ENCODE measurements around the gene SMAP2. TPM values are rescaled to one million over a fixed set of nuclear protein-coding genes. Genes with fewer than 3 reads are reported as not detected.

The SMAP2 gene
- total and polyA plus RNA-seq, 5 experiments from 2014 or later, result 154 to 506 (median 297) TPM

DNA sequence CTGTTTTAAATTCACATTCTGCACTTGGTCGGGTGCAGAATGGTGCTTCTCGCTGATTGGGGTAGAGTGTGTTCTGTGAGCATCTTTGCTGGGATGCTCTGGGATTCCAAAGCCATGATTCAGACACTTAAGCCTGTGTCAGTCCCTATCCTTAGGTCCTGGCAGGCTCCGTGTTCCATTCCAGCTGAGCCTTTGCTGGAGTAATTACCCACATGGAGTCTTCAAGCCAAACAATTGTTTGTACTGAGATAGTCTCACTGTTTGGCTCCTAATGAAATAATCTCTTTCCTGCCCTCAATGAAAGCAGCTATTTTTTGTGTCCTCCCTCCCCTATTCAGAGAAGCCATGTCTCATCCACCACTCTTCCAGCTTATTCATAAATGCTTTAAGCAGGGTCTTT is 18.7 kb downstream of the SMAP2 start:
- no peak for DNase-seq
- no peak for ATAC-seq
- H3K27ac Mint-ChIP-seq, result peak overlapping the region; percentile 97 to 100 (median 99)
- POLR2A ChIA-PET, result interaction anchor here (2.3 to 15.9 kb wide), 3 partner anchors 7 to 15 kb away, joined by 16 to 384 read pairs (median 35); partner anchors contain the start of gene SMAP2
- no peaks in the 10 kb centered on the region for H3K27me3 Mint-ChIP-seq
- H3K4me3 Mint-ChIP-seq, result peak overlapping the region; percentile 84 to 99 (median 95)
- peaks cover 0 to 33% (median 32%) of the 10 kb centered on the region in 3 donors for H3K36me3 Mint-ChIP-seq
- peaks cover 0 to 3% (median 0%) of the 10 kb centered on the region in 9 donors for H3K9me3 Mint-ChIP-seq
- H3K4me1 Mint-ChIP-seq, result peaks cover 41 to 95% (median 90%) of the 10 kb centered on the region in 4 donors

GRCh38 chr1:40393173-40393572 is 19.6 kb downstream of the SMAP2 start:
- no peaks in the 10 kb centered on the region for H3K27me3 Mint-ChIP-seq
- DNase-seq (peak in 2 of 10 donors; percentile 39 to 53), ATAC-seq (peak; percentile 7 to 15)
- H3K4me1 Mint-ChIP-seq, result peaks cover 44 to 99% (median 95%) of the 10 kb centered on the region in 4 donors
- POLR2A ChIA-PET, result interaction anchor here (0.6 to 15.9 kb wide), 4 partner anchors 8 to 1423 kb away, joined by 3 to 384 read pairs (median 26); partner anchors contain the start of gene SMAP2
- peaks cover 0 to 3% (median 0%) of the 10 kb centered on the region in 9 donors for H3K9me3 Mint-ChIP-seq
- H3K36me3 Mint-ChIP-seq, result peaks cover 0 to 37% (median 35%) of the 10 kb centered on the region in 3 donors
- peak overlapping the region; percentile 54 to 84 (median 76) for H3K4me3 Mint-ChIP-seq
- peak overlapping the region; percentile 92 to 100 (median 98) for H3K27ac Mint-ChIP-seq

DNA sequence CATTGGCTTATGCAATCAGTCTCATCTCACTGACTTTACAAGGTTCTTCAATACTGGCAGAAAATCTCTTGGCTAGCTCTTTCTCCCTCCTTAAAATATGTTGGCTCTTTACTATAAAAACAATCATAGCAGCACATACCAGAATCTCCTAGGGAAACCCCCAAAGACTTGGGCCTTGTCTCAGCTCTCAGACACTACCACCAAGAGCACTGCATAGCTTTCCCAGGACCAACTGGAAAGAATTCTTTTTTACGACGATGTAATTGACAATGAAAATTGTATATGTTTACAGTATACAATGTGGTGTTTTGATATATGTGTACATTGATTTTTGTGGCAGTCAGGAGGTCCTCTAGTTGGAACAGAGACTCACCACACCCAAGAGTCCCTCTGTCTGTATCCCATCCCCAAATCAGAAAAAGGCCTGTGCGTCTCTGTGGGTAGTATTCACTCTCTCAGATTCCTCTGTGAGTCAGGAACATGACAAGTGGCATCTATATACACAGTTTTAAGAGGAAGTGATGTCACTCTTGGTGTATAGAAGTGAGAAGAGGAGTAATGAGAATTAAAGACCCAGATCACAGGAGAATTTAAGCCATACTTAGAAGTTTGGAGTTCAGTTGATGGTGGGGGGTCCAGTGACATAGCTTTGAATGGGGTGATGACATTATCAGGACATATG is 21.1 kb downstream of the SMAP2 start:
- no peaks in the 10 kb centered on the region for H3K27me3 Mint-ChIP-seq
- H3K36me3 Mint-ChIP-seq, result peaks cover 0 to 34% (median 27%) of the 10 kb centered on the region in 3 donors
- H3K27ac Mint-ChIP-seq, result peak overlapping the region; percentile 92 to 100 (median 98)
- H3K9me3 Mint-ChIP-seq, result peaks cover 0 to 3% (median 0%) of the 10 kb centered on the region in 9 donors
- peak overlapping the region; percentile 51 to 84 (median 76) for H3K4me3 Mint-ChIP-seq
- POLR2A ChIA-PET, result interaction anchor here (0.7 to 15.9 kb wide), 3 partner anchors 9 to 655 kb away, joined by 3 to 384 read pairs (median 35); partner anchors contain the start of gene SMAP2
- peak in 7 of 10 donors; percentile 52 to 75 (median 62) for DNase-seq
- H3K4me1 Mint-ChIP-seq, result peaks cover 36 to 96% (median 87%) of the 10 kb centered on the region in 4 donors
- peak; percentile 74 to 80 for ATAC-seq

- Mint-ChIP-seq H3K4me1 (peaks cover 40 to 96% (median 88%) of the 10 kb centered on the region in 4 donors), H3K27me3 (no peaks in the 10 kb centered on the region), H3K27ac (peak overlapping the region; percentile 92 to 100 (median 98)), H3K4me3 (peak overlapping the region; percentile 45 to 84 (median 75)), H3K36me3 (peaks cover 5 to 37% (median 30%) of the 10 kb centered on the region in 3 donors), H3K9me3 (peaks cover 0 to 3% (median 0%) of the 10 kb centered on the region in 9 donors)
- ATAC-seq, result no peak
- POLR2A ChIA-PET, result interaction anchor here (0.7 to 15.9 kb wide), 3 partner anchors 10 to 656 kb away, joined by 3 to 384 read pairs (median 35); partner anchors contain the start of gene SMAP2
- DNase-seq, result no peak
Measured at GRCh38 chr1:40395190-40396175, 22.0 kb downstream of the SMAP2 start.

GRCh38 chr1:40396420-40396819 is 22.9 kb downstream of the SMAP2 start:
- no peaks in the 10 kb centered on the region for H3K27me3 Mint-ChIP-seq
- H3K4me3 Mint-ChIP-seq, result peak overlapping the region; percentile 10 to 84 (median 68)
- peaks cover 37 to 96% (median 88%) of the 10 kb centered on the region in 4 donors for H3K4me1 Mint-ChIP-seq
- POLR2A ChIA-PET, result interaction anchor here (4.7 to 15.9 kb wide), 2 partner anchors 11 to 19 kb away, joined by 35 to 384 read pairs; partner anchors contain the start of gene SMAP2
- DNase-seq, result no peak
- peaks cover 0 to 3% (median 0%) of the 10 kb centered on the region in 9 donors for H3K9me3 Mint-ChIP-seq
- peak overlapping the region; percentile 78 to 100 (median 96) for H3K27ac Mint-ChIP-seq
- peaks cover 6 to 35% (median 26%) of the 10 kb centered on the region in 3 donors for H3K36me3 Mint-ChIP-seq
- no peak for ATAC-seq

DNA sequence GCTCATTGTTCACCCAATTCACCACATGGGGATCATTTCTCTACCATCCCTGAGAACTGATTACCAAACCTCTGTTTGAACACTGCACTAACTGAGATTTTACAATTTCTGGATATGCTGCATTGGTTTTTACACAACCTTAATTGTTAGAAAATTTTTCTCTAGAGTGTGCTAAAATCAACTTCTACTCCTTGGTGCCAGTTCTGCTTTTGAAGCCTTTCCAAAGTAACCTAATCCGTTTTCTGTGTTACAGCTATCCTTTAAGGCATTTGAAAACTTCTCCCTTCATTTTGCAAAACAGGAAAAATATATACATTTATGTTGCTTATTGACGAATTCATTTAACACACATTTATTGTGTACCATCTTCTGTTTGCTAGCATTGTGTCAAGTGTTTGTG is 23.7 kb downstream of the SMAP2 start:
- Mint-ChIP-seq H3K27ac (peak overlapping the region; percentile 78 to 99 (median 95)), H3K27me3 (no peaks in the 10 kb centered on the region), H3K9me3 (peaks cover 0 to 3% (median 0%) of the 10 kb centered on the region in 9 donors), H3K36me3 (peaks cover 6 to 31% (median 26%) of the 10 kb centered on the region in 3 donors), H3K4me1 (peaks cover 42 to 96% (median 88%) of the 10 kb centered on the region in 4 donors), H3K4me3 (peak overlapping the region; percentile 10 to 84 (median 68))
- POLR2A ChIA-PET, result interaction anchor here (0.5 to 5.0 kb wide), 5 partner anchors 8 to 151 kb away, joined by 3 to 31 read pairs (median 6); partner anchors contain the start of gene SMAP2
- no peak for ATAC-seq
- DNase-seq, result no peak

DNA sequence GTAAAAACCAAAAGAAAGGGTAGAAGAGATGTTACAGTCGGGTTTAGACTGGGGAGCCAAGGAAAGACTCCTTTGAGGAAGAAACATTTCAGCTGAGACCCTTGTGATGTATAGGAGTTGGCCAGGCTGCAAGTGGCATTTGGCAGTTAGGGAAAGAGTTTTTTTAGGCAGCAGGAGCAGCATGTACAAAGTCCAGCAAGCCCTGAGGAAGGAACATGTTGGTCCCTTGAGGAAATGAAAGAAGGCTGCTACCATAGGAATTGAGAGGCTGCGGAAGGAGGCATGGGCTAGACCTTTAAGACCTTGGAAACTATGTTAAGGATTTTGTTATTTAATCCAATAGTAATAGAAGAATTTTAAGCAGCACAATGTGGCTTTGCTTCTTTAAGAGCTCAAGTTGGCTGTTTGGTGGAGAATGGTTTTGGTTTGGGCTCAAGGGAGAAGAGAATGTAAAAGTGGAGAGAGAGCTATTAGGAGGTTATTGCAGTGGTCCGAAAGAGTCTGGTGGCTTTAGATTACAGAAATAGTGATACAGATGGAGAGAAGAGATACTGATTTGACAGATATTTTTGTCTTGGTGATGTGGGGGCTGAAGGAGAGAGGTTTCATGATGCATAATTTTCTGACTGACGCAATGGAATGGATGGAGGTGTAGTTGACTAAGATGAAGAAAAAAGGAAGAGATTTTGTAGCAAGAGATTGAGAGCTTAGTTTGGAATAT is 26.6 kb downstream of the SMAP2 start:
- no peak for DNase-seq
- H3K27ac Mint-ChIP-seq, result peak overlapping the region; percentile 84 to 99 (median 92)
- peak overlapping the region; percentile 48 to 78 (median 65) for H3K4me3 Mint-ChIP-seq
- H3K9me3 Mint-ChIP-seq, result no peaks in the 10 kb centered on the region
- peaks cover 6 to 34% (median 17%) of the 10 kb centered on the region in 3 donors for H3K36me3 Mint-ChIP-seq
- POLR2A ChIA-PET, result interaction anchor here (0.6 to 5.0 kb wide), 9 partner anchors 11 to 250 kb away, joined by 3 to 31 read pairs (median 5); partner anchors contain the start of gene SMAP2
- peaks cover 39 to 97% (median 88%) of the 10 kb centered on the region in 4 donors for H3K4me1 Mint-ChIP-seq
- no peak for ATAC-seq
- H3K27me3 Mint-ChIP-seq, result no peaks in the 10 kb centered on the region

DNA sequence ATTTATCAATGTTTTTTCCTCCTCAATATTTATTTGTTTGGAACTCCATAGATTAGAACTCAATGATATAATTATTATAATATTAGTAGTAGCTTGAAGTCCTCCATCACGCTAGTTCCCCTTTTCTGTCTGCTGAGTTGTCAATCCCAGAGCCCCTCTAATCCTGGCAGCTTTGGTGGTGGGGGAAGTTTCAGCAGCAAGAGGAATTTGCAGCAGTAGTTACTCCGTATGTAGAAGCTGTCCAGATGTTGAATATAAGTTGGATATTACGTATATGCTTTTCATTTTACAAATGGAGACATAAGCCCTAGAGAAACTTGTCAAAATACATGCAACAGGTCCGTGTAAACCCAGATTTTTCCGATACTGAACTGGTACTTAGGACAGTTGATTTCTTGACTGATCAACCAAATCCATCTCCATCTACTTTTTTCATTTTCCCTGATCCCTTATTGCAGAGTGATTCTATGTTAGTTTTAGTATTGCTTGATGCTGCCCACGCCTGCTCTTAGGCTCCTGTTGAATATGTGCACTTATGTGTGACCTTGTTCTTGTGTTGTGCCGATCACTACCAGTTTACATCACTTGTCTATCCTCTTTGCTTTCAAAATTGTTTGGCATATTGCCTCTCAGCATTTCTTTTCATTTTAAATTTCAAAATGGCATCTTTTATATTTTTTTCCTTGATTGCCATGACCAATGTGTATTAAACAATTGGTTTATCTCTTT is 28.1 kb downstream of the SMAP2 start:
- no peaks in the 10 kb centered on the region for H3K27me3 Mint-ChIP-seq
- no peaks in the 10 kb centered on the region for H3K9me3 Mint-ChIP-seq
- peak overlapping the region in 9 of 10 donors; percentile 30 to 83 (median 63) for H3K4me3 Mint-ChIP-seq

GRCh38 chr1:40404670-40405462 is 31.3 kb downstream of the SMAP2 start:
- Mint-ChIP-seq H3K4me1 (peaks cover 28 to 81% (median 72%) of the 10 kb centered on the region in 4 donors), H3K9me3 (no peaks in the 10 kb centered on the region), H3K4me3 (peak overlapping the region; percentile 12 to 83 (median 65)), H3K27ac (peak overlapping the region; percentile 87 to 99 (median 96)), H3K27me3 (no peaks in the 10 kb centered on the region), H3K36me3 (peaks cover 6 to 51% (median 8%) of the 10 kb centered on the region in 3 donors)
- peak; percentile 73 to 90 for ATAC-seq
- POLR2A ChIA-PET, result interaction anchor here (0.5 to 3.3 kb wide), 9 partner anchors 13 to 252 kb away, joined by 3 to 50 read pairs (median 7); partner anchors contain the start of gene SMAP2
- peak in 8 of 10 donors; percentile 36 to 86 (median 54) for DNase-seq

More for the DNA sequence above, 28.1 kb downstream of the SMAP2 start:
- no peak for ATAC-seq
- H3K27ac Mint-ChIP-seq, result peak overlapping the region; percentile 87 to 99 (median 96)
- peaks cover 6 to 41% (median 13%) of the 10 kb centered on the region in 3 donors for H3K36me3 Mint-ChIP-seq
- no peak for DNase-seq
- POLR2A ChIA-PET, result interaction anchor here (1.2 to 5.0 kb wide), 4 partner anchors 12 to 28 kb away, joined by 4 to 31 read pairs (median 24); partner anchors contain the start of gene SMAP2
- H3K4me1 Mint-ChIP-seq, result peaks cover 36 to 93% (median 83%) of the 10 kb centered on the region in 4 donors

- Mint-ChIP-seq H3K4me1 (peaks cover 21 to 75% (median 65%) of the 10 kb centered on the region in 4 donors), H3K36me3 (peaks cover 0 to 59% (median 5%) of the 10 kb centered on the region in 3 donors), H3K27ac (peak overlapping the region; percentile 87 to 99 (median 96)), H3K4me3 (peak overlapping the region in 2 of 10 donors; percentile 31 to 38), H3K27me3 (no peaks in the 10 kb centered on the region), H3K9me3 (no peaks in the 10 kb centered on the region)
- DNase-seq (no peak), ATAC-seq (no peak)
- POLR2A ChIA-PET, result interaction anchor here (1.1 to 2.8 kb wide), 5 partner anchors 16 to 253 kb away, joined by 4 to 13 read pairs (median 7); partner anchors contain the start of gene SMAP2
Measured at GRCh38 chr1:40405812-40406211, 32.3 kb downstream of the SMAP2 start.
